Epithelial cell of proximal tubule (primary cell): ENCODE measurements around the gene NEK1. TPM values are rescaled to one million over a fixed set of nuclear protein-coding genes. Genes with fewer than 3 reads are reported as not detected.

Experiments
- DNase-seq: peaks from one replicate; pipeline ENCODE4 v3.0.0-alpha.2; 2011; ENCODE audit warnings: low read depth
- H3K4me3 ChIP-seq: 2 replicates; pipeline ENCODE4 v1.5.1; 2011; ENCODE audit warnings: low read depth, mild to moderate bottlenecking, low read length
- total RNA-seq: library from RNA; depleted of rRNA; stranded (reverse); fragments of >200 nt; gene quantifications from 2 replicates; pipeline ENCODE4 v1.2.3, GENCODE V29; 2015
- TF ChIP-seq, protein P1 (sequence below): conservative IDR thresholded peaks from 2 replicates; pipeline ENCODE4 v1.5.1; 2012; ENCODE audit warnings: low read depth, mild to moderate bottlenecking, low read length

Gene NEK1
- total RNA-seq, 1 donor from 2014 or later = 8.0 TPM

GRCh38 chr4:169645627-169646026 lies 33.2 kb upstream of the NEK1 start:
- TF ChIP-seq, protein P1, sequence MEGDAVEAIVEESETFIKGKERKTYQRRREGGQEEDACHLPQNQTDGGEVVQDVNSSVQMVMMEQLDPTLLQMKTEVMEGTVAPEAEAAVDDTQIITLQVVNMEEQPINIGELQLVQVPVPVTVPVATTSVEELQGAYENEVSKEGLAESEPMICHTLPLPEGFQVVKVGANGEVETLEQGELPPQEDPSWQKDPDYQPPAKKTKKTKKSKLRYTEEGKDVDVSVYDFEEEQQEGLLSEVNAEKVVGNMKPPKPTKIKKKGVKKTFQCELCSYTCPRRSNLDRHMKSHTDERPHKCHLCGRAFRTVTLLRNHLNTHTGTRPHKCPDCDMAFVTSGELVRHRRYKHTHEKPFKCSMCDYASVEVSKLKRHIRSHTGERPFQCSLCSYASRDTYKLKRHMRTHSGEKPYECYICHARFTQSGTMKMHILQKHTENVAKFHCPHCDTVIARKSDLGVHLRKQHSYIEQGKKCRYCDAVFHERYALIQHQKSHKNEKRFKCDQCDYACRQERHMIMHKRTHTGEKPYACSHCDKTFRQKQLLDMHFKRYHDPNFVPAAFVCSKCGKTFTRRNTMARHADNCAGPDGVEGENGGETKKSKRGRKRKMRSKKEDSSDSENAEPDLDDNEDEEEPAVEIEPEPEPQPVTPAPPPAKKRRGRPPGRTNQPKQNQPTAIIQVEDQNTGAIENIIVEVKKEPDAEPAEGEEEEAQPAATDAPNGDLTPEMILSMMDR = no peak
- no peak for DNase-seq
- no peak overlapping the region for H3K4me3 ChIP-seq

GRCh38 chr4:169644802-169645201 lies 32.4 kb upstream of the NEK1 start:
- TF ChIP-seq, protein P1 = no peak
- DNase-seq = no peak
- no peak overlapping the region for H3K4me3 ChIP-seq

DNA sequence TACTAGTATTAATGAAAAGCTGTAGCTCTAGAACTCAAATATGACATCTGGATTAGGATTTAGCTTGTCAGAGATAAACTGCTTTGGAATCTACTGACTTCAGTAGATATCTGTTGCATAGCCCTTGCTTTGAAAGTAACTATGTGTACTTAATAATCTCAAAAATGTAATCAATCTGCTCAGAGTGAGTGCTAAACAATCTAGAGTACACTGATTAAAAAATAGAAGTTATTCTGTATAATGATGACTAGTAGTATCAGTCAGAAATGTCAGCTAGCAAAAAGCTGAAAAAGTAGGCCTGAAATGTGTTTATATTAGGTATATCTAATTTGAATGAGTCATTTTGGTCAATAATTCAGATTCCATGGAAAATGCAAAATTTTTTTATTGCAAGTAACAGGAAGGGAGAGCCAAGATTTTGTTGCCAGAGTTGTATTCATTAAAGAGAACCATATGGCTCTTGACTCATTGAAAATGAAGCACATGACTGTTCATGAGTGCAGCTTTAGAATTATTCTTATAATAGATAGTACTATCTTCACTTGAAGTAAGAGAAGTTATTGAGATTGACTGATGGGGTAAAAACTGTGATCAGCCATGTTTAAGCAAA lies 28.0 kb upstream of the NEK1 start:
- no peak for DNase-seq
- TF ChIP-seq, protein P1 = no peak

DNA sequence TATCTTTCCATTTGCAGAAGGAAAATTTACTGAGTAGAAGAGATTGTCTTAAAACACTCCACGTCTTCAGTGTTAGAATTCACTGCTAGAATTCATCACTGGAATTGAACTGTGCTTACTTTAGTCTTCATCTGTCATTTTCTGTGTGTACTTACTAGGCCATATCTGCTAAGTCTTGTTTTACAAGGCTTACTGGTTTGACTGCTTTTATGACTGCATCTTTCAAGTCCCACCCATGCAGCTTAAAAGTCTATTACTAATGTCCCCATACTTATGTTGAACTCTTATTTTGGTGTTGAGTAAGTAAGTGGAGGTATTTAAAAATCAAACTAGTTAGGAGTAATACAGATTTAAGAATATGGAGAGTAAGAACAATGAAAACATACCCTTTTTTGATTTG lies 22.6 kb upstream of the NEK1 start:
- TF ChIP-seq, protein P1 = no peak
- no peak overlapping the region for H3K4me3 ChIP-seq
- no peak for DNase-seq

More for the DNA sequence above, 28.0 kb upstream of the NEK1 start:
- no peak overlapping the region for H3K4me3 ChIP-seq

DNA sequence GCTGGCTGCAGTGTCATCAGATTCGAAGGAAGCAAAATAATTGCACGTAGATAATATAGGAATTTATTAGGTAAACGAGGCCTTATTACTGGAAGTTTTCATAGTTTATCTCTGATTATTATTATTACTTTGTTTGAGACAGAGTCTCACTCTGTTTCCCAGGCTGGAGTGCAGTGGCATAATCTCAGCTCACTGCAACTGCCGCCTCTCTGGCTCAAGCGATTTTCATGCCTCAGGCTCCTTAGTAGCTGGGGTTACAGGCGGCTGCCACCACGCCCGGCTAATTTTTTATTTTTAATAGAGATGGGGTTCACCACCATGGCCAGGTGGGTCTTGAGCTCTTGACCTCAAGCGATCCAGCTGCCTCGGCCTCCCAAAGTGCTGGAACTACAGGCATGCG lies 20.5 kb upstream of the NEK1 start:
- TF ChIP-seq, protein P1 = no peak
- no peak for DNase-seq
- H3K4me3 ChIP-seq = no peak overlapping the region

GRCh38 chr4:169630069-169630468 lies 17.7 kb upstream of the NEK1 start:
- no peak for DNase-seq
- no peak overlapping the region for H3K4me3 ChIP-seq
- TF ChIP-seq, protein P1 = no peak

DNA sequence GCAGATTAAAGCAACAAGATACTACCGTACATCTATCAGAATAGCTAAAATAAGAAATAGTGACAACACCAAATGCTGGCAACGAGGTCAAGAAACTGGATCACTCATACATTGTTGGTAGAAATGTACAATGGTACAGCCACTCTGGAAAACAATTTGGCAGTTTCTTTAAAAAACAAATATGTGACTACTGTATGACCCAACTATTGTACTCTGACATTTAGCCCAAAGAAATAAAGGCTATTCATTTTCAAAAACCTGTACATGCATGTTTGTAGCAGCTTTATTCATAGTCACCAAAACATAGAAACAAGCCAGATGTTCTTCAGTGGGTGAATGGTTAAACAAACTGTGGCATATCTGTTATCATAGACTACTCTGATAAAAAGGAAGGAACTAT lies 16.2 kb upstream of the NEK1 start:
- H3K4me3 ChIP-seq = no peak overlapping the region
- no peak for DNase-seq
- TF ChIP-seq, protein P1 = no peak
